NCI-H82 (cell line): ENCODE data around the gene CCDC91.

Experiments
- DNase-seq: peaks from one replicate; lab custom pipeline; 2025; lab: John Stamatoyannopoulos, UW

The CCDC91 gene

GRCh38 chr12:28537474-28537873, 347.2 kb downstream of the CCDC91 start:
- no peak for DNase-seq

- no peak for DNase-seq
Observed at GRCh38 chr12:28539691-28540323, 349.6 kb downstream of the CCDC91 start.

GRCh38 chr12:28540324-28540714, 350.1 kb downstream of the CCDC91 start:
- no peak for DNase-seq

- DNase-seq, result peak; percentile 55
Observed at GRCh38 chr12:28543021-28543890, 353.0 kb downstream of the CCDC91 start.

- no peak for DNase-seq
Observed at GRCh38 chr12:28550757-28551704, 360.8 kb downstream of the CCDC91 start.

- DNase-seq, result no peak
Observed at GRCh38 chr12:28552251-28552970, 362.2 kb downstream of the CCDC91 start.

- no peak for DNase-seq
Observed at GRCh38 chr12:28555748-28556147, 365.5 kb downstream of the CCDC91 start.

- no peak for DNase-seq
Observed at GRCh38 chr12:28558250-28558649, 368.0 kb downstream of the CCDC91 start.

- no peak for DNase-seq
Observed at GRCh38 chr12:28563286-28563685, 373.0 kb downstream of the CCDC91 start.

GRCh38 chr12:28563936-28564335, 373.7 kb downstream of the CCDC91 start:
- no peak for DNase-seq

- peak; percentile 87 for DNase-seq
Observed at GRCh38 chr12:28568118-28568517, 377.9 kb downstream of the CCDC91 start.

GRCh38 chr12:28568704-28569103, 378.4 kb downstream of the CCDC91 start:
- peak; percentile 97 for DNase-seq

- no peak for DNase-seq
Observed at GRCh38 chr12:28569698-28570411, 379.6 kb downstream of the CCDC91 start.

- DNase-seq, result no peak
Observed at GRCh38 chr12:28570811-28571210, 380.6 kb downstream of the CCDC91 start.

GRCh38 chr12:28574746-28575592, 384.7 kb downstream of the CCDC91 start:
- DNase-seq, result no peak

GRCh38 chr12:28575593-28576205, 385.4 kb downstream of the CCDC91 start:
- DNase-seq, result no peak

- DNase-seq, result no peak
Observed at GRCh38 chr12:28578361-28578760, 388.1 kb downstream of the CCDC91 start.

- no peak for DNase-seq
Observed at GRCh38 chr12:28578833-28579252, 388.6 kb downstream of the CCDC91 start.

GRCh38 chr12:28582672-28583376, 392.6 kb downstream of the CCDC91 start:
- no peak for DNase-seq
